ENCODE data around the gene APC. TPM values are rescaled to one million over a fixed set of nuclear protein-coding genes. Genes with fewer than 3 reads are reported as not detected.

The APC gene
- total RNA-seq, 1 donor from 2014 or later: 33.1 TPM

DNA sequence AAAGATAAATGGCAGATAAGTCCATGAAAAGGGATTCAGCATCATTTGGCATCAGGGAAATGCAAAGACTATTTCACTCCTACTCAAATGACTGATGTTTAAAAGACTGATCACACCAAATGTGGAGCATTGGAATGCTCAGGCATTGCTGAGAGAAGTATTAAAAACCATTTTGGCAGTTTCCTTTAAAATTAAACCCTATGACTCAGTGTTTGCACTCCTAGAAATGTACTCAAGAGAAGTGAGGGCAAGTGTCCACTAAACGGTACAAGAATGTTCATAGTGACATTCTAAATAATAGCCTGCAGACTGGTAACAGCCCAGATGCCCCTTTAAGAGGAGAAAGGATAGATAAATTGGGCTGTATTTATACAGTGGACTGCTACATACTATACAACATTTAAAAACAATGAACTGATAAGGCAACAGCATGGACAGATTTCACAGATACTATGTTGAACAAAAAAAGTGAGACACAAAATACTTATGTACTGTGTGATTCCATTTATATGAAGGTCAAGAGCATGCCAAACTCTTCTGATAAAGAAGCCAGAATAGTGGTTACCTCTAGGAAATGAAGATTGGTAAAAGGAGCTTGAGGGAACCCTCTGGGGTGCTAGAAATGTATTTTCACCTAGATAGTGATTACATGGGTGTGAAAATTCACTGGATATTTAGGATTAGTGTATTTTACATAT is 24.6 kb downstream of the APC start:
- intact Hi-C loops (cut with DNase I): no loop called here
- peak; percentile 25 for ATAC-seq (ENCODE audit: poor library complexity)

DNA sequence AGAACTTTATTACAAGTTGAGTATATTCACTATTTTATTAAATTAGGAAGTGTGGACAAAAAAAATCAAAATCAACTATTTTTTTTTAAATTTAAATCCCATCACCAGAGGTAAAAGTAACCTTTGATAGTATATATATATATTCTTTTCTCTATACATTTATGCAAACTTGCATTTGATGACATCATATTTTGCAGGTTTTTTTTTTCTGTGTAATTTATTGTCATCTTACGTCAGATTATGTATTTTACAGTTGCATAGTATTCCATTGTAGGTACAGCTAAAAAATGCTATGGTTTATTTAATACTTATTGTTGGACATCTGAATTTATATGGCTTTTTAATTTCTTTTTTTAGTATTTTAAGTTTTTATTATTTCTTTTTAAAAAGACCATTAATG is 25.5 kb downstream of the APC start:
- intact Hi-C loops (cut with DNase I): no loop called here

More for the DNA sequence above, 24.6 kb downstream of the APC start:
- DNase-seq: no peak

DNA sequence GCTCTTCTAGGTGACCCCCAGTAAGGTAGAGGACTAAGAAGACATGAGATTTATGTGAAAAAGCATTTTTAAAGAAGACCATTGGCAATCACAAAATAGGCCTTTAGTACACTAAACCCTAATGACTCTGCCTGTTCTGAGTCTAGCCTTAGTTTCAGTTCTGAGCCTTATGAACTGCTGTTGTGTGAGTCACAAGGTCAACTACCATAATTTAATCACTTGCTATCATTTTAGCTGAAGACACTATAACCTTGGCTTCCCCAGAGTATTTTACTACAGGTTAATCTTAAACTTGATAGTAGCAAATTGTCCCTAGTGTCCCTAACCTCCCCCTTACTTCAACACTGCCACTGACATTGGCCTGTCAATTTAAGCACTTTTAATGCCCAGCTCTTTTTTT is 34.4 kb downstream of the APC start:
- DNase-seq: no peak
- intact Hi-C loops (cut with DNase I): no loop called here

More for the DNA sequence above, 25.5 kb downstream of the APC start:
- ATAC-seq (ENCODE audit: poor library complexity) (no peak), DNase-seq (no peak)

DNA sequence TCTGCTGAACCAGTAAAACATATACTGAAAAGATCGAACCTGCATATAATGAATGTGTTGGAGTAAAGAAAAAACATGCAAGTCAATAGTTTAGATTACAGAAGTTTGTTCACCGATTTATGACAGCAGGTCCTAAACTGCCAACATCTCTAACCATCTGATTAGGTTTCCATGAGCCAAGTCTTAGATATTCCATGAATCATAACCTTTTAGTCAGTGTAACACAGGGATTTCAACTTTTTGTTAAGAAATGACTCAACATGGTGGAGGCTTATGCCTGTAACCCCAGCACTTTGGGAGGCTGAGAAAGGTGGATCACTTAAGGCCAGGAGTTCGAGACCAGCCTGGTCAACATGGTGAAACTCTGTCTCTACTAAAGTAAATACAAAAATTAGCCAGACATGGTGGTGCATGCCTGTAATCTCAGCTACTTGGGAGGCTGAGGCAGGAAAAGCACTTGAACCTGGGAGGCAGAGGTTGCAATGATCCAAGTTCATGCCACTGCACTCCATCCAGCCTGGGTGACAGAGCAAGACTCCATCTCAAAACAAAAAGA is 38.7 kb downstream of the APC start:
- ATAC-seq (ENCODE audit: poor library complexity) (no peak), DNase-seq (no peak)
- intact Hi-C loops (cut with DNase I): no loop called here

More for the DNA sequence above, 34.4 kb downstream of the APC start:
- no peak for ATAC-seq (ENCODE audit: poor library complexity)

DNA sequence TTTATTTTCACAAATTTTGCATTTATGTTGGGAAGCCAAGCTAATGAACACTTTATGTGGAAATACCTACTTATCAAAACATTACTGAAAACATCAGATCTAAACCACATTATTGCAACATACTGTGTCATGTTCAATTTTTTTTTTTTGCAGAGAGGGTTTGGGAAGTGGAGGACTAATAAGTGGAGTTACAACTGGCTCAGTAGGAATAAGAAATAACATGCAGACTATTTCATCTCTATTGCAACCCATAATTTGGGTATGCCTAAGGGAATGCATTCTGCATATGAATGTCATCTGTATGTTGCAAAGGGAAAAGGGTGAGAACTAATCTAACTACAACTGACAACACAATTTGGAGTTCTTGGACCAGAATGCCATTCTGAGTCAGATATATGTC is 41.8 kb downstream of the APC start:
- DNase-seq (no peak), ATAC-seq (ENCODE audit: poor library complexity) (no peak)
- intact Hi-C loops (cut with DNase I): no loop called here

DNA sequence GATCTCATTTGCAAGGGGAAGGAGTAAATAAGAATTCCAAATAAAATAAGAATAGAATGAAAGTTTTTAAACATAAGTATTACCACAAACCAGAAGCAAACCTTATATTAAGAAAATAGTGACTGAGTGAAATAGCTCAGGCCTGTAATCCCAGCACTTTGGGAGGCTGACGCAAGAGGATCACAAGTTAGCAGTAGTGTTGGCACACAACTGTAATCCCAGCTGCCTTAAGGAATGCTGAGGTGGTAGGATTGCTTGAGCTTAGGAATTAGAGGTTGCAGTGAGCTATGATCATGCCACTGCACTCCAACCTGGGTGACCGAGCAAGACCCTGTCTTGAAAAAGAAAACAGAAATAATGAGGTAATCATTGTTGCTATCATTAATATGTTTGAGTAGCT is 47.0 kb downstream of the APC start:
- DNase-seq: no peak
- no peak for ATAC-seq (ENCODE audit: poor library complexity)
- intact Hi-C loops (cut with DNase I): no loop called here

GRCh38 chr5:112787261-112787660 is 49.6 kb downstream of the APC start:
- no peak for ATAC-seq (ENCODE audit: poor library complexity)
- intact Hi-C loops (cut with DNase I): no loop called here
- DNase-seq: no peak

- intact Hi-C loops (cut with DNase I): no loop called here
- no peak for DNase-seq
- no peak for ATAC-seq (ENCODE audit: poor library complexity)
Measured at GRCh38 chr5:112787896-112788295, 50.2 kb downstream of the APC start.

DNA sequence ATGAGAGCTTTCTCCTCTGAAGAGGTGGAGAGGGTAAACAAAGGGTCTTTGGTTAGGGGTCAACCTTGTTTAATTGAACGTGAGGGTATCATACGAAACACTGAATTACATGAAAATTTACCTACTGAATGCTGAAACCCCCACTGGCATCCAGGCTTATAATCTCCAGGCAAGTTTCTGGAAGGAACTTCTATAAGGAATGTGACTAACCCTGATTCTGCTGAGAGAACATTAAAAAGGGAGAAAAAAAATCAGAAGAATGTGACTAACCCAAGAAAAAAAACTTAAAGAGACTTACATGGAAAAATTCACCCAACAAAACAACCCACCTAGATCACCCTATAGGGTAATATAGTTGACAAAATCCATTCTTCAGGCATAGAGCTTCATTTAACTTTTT is 55.5 kb downstream of the APC start:
- no peak for DNase-seq
- no peak for ATAC-seq (ENCODE audit: poor library complexity)
- intact Hi-C loops (cut with DNase I): no loop called here

DNA sequence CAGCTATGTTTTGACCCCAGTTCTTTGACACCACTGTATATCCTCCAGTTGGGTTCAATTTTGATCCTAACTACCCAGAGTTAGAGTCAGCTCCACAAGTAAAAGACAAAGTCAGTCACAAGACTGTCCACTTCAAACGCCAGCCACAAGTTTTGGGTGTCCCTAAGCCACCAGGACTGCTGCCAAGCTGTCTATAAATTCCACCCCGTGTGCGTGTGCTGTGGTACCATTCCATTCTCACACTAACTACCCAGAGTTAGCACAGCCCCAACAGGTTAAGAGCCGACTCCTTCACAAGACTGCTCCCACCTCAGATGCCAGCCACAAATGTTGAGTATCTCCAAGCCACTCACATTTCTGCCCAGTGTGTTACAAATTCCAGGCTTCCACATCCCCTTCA is 56.7 kb downstream of the APC start:
- peak; percentile 91 for ATAC-seq (ENCODE audit: poor library complexity)
- intact Hi-C loops (cut with DNase I): no loop called here
- DNase-seq: no peak

DNA sequence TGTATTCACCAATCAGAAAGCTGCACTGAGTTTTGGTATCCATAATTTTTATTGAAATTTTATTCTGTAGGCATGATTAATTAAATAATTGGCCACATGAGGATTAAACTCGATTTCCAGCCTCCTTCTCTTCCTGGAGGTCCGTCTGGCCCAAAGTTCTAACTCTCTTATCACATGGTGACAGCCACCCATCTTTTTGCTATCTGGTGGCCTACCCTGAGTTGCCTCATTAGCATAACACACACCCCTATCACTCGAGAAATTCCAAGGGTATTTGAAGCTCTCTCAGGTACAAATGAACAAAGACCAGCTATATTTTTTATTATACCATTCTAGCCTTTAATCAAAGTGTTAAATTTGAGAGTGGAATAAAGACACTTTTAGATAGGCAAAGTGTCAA is 57.7 kb downstream of the APC start:
- DNase-seq (no peak), ATAC-seq (ENCODE audit: poor library complexity) (no peak)
- intact Hi-C loops (cut with DNase I): no loop called here

GRCh38 chr5:112795944-112796678 is 58.4 kb downstream of the APC start:
- ATAC-seq (ENCODE audit: poor library complexity) (no peak), DNase-seq (no peak)
- intact Hi-C loops (cut with DNase I): no loop called here

GRCh38 chr5:112799661-112800060 is 62.0 kb downstream of the APC start:
- DNase-seq (no peak), ATAC-seq (ENCODE audit: poor library complexity) (no peak)
- intact Hi-C loops (cut with DNase I): no loop called here

GRCh38 chr5:112800891-112801290 is 63.2 kb downstream of the APC start:
- DNase-seq (no peak), ATAC-seq (ENCODE audit: poor library complexity) (no peak)
- intact Hi-C loops (cut with DNase I): no loop called here

GRCh38 chr5:112811023-112811422 is 73.3 kb downstream of the APC start:
- no peak for ATAC-seq (ENCODE audit: poor library complexity)

GRCh38 chr5:112812549-112812948 is 74.9 kb downstream of the APC start:
- intact Hi-C loops (cut with DNase I): no loop called here
- ATAC-seq (ENCODE audit: poor library complexity) (no peak), DNase-seq (no peak)

More at GRCh38 chr5:112811023-112811422, 73.3 kb downstream of the APC start:
- no peak for DNase-seq
- intact Hi-C loops (cut with DNase I): no loop called here

DNA sequence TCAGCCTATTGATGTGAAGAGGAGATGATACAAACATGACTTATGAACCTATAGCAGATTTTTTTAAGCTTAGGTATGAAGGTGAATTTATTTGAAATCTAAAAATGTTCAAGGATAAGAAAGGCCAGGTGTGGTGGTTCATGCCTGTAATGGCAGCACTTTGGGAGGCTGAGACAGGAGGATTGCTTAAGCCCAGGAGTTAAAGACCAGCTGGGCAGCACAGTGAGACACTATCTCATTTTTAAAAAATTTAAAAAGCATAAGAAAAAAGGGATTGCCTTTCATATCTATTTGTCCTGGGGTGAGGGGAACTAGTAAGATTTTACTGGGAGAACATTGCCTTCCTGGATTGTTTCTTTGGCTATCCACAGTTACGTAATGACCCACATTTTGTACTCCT is 82.6 kb downstream of the APC start:
- intact Hi-C loops (cut with DNase I): no loop called here
- no peak for ATAC-seq (ENCODE audit: poor library complexity)
- no peak for DNase-seq

DNA sequence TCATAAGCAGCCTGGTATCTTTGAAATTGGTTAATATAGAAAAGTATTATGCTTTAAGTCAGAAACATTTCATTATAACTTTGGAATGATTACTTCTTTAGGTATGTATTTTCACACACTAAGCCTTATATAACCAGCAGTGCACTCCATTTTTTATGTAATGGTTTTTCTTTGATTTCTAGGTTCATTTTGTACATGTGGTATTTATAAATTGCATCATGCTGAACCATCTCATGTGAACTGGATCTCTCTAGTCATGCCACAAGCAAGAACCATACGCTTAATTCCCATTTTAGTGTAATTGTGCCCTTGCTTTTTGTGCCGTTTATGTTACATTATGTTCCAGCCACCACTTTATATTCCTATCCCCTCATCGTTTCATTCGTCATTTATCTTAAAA is 84.8 kb downstream of the APC start:
- no peak for ATAC-seq (ENCODE audit: poor library complexity)
- no peak for DNase-seq
- intact Hi-C loops (cut with DNase I): no loop called here

- no peak for ATAC-seq (ENCODE audit: poor library complexity)
- intact Hi-C loops (cut with DNase I): no loop called here
- no peak for DNase-seq
Measured at GRCh38 chr5:112823181-112823580, 85.5 kb downstream of the APC start.

DNA sequence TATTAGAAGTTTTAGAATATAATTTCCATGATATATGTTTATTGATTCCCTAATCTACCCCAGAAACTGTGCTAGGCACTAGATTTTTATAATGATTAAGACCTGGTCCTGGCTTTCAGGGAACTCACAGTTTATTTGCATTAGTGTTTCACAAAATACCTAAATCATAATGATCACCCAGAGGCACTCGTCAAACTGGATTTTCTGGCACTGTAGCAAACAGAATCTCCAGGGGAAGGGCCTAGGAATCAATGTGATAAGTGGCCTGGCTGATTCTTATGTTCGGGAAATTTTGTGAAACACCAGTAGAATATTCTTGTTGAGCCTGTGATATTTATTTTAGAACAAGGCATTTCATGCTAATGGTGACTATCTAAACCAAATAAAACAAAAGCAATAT is 86.0 kb downstream of the APC start:
- no peak for ATAC-seq (ENCODE audit: poor library complexity)
- intact Hi-C loops (cut with DNase I): no loop called here
- DNase-seq: no peak
